ENCODE results near the gene PYURF.

DNA sequence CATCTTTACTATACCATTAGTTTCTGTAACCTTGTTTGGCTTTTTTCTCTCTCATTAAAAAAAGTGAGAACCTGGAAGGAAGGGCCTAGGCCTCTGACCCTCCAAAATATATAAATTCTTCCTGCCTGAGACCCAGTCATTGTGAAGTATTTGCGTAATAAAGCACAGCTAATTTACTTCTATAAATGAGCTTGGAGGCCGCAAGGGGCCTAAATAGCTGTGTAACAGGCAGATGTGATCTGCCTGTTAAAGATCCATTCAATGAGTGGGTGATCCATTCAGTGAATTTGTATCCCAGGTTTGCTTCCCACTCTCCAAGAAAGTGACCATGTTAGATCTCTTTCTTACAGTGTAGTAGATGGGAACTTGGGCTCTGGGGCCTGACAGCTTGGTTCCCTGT is 595 bp upstream of the PYURF start:
- TF ChIP-seq BDP1 (IDR thresholded peaks at IDR 0.05; ENCODE audit: insufficient read depth, insufficient read length) (no peak), MXI1 (IDR thresholded peaks at IDR 0.05; ENCODE audit: low read depth, low read length) (no peak), ZBTB8A (IDR thresholded peaks at IDR 0.05; ENCODE audit: partially characterized antibody) (no peak), EZH2 (IDR thresholded peaks at IDR 0.05; ENCODE audit: borderline replicate concordance, low read depth, low read length) (no peak), NRF1 (conservative IDR thresholded peaks at IDR 0.05 in 1 of 2, IDR thresholded peaks at IDR 0.05 in 1 of 2) (no peak)

Measured in K562 (cell line).